NB4 (cell line): ENCODE measurements around the gene KRTAP5-9.
"Not testable (repeated sequence)": the region's sequence is repeated elsewhere in the genome, so short reads cannot be mapped to it uniquely, and the experiment has no call there.

Experiments used
- DNase-seq: peaks from one replicate; pipeline ENCODE4 v3.0.0; 2010; ENCODE audit warnings: low read depth
- H3K4me3 ChIP-seq: one replicate; pipeline ENCODE4 v1.5.1; 2011; ENCODE audit warnings: mild to moderate bottlenecking, low read depth, low read length, moderate library complexity
- CTCF ChIP-seq: IDR thresholded peaks from one replicate; pipeline ENCODE4 v1.5.1; 2012; ENCODE audit warnings: low read depth, low read length
- MAX ChIP-seq: IDR thresholded peaks from 2 replicates; pipeline ENCODE4 v1.6.1; 2011; ENCODE audit warnings: low read depth, low read length
- MYC ChIP-seq: IDR thresholded peaks from 2 replicates; pipeline ENCODE4 v1.6.1; 2011; ENCODE audit warnings: low read depth, low read length
- POLR2A ChIP-seq: IDR thresholded peaks from 2 replicates; pipeline ENCODE4 v1.6.1; 2011; ENCODE audit warnings: mild to moderate bottlenecking; ENCODE audit not compliant: insufficient read length; ENCODE audit errors: extremely low read depth

The KRTAP5-9 gene

GRCh38 chr11:71564430-71564829 lies 16.2 kb downstream of the KRTAP5-9 start:
- no peak for DNase-seq
- TF ChIP-seq MAX, result no peak
- TF ChIP-seq POLR2A, result no peak
- TF ChIP-seq CTCF, result no peak
- no peak for TF ChIP-seq MYC
- H3K4me3 ChIP-seq, result no peak overlapping the region

GRCh38 chr11:71565263-71565662 lies 17.0 kb downstream of the KRTAP5-9 start, which contains the start of gene KRTAP5-10:
Gene KRTAP5-10, plus strand, starts transcription at chr11:71565563. Its CDS starts 25 bp downstream, at chr11:71565588.
- DNase-seq, result no peak
- no peak within 1 kb of the TSS for H3K4me3 ChIP-seq
- TF ChIP-seq MAX, result no peak
- no peak for TF ChIP-seq POLR2A
- TF ChIP-seq CTCF, result no peak
- TF ChIP-seq MYC, result no peak

- DNase-seq, result no peak
- TF ChIP-seq POLR2A (no peak), CTCF (no peak), MAX (no peak), MYC (no peak)
- no peak overlapping the region for H3K4me3 ChIP-seq
Measured at GRCh38 chr11:71566081-71566620, 17.9 kb downstream of the KRTAP5-9 start.

GRCh38 chr11:71566626-71567599 lies 18.7 kb downstream of the KRTAP5-9 start:
- H3K4me3 ChIP-seq, DNase-seq: not testable (repeated sequence)

- H3K4me3 ChIP-seq, DNase-seq: not testable (repeated sequence)
Measured at GRCh38 chr11:71567633-71568032, 19.4 kb downstream of the KRTAP5-9 start.

- H3K4me3 ChIP-seq, result no peak overlapping the region
- TF ChIP-seq MAX (no peak), CTCF (no peak), POLR2A (no peak), MYC (no peak)
- DNase-seq, result no peak
Measured at GRCh38 chr11:71568704-71569349, 20.6 kb downstream of the KRTAP5-9 start.

GRCh38 chr11:71571101-71571850 lies 23.1 kb downstream of the KRTAP5-9 start:
- not testable (repeated sequence) for H3K4me3 ChIP-seq, DNase-seq
